GM23338 (cell line): ENCODE data around the gene NUDT21.

ENCODE experiments used
- EZH2 ChIP-seq: fragments of 200-600 bp; sonication (generic); IDR thresholded peaks from one replicate; pipeline ENCODE4 v1.8.0; 2017; ENCODE audit warnings: antibody characterized with exemption, mild to moderate bottlenecking, low read depth; ENCODE audit not compliant: unreplicated experiment
- EZH2phosphoT487 ChIP-seq: fragments of 200-600 bp; sonication (generic); IDR thresholded peaks from one replicate; pipeline ENCODE4 v1.8.1; 2018; ENCODE audit warnings: antibody characterized with exemption; ENCODE audit not compliant: unreplicated experiment
- JUNB ChIP-seq: IDR thresholded peaks from one replicate; pipeline ENCODE4 v1.6.1; 2016; ENCODE audit warnings: antibody characterized with exemption; ENCODE audit not compliant: unreplicated experiment
- POLR2AphosphoS5 ChIP-seq: IDR thresholded peaks from 2 replicates; pipeline ENCODE4 v1.6.1; 2016; ENCODE audit warnings: antibody characterized with exemption, low read depth
- STAT1 ChIP-seq: IDR thresholded peaks from one replicate; pipeline ENCODE4 v1.6.1; 2016; ENCODE audit warnings: antibody characterized with exemption; ENCODE audit not compliant: unreplicated experiment
- ZNF114 ChIP-seq: fragments of 250-450 bp; sonication (Bioruptor Pico); IDR thresholded peaks from 2 replicates; pipeline ENCODE4 v1.5.0; 2020; ENCODE audit warnings: mild to moderate bottlenecking, moderate library complexity
- ZNF331 ChIP-seq: fragments of 250-450 bp; sonication (Bioruptor Pico); IDR thresholded peaks from 2 replicates; pipeline ENCODE4 v1.5.0; 2020; ENCODE audit warnings: low read depth, mild to moderate bottlenecking, moderate library complexity
- TF ChIP-seq, protein P1 (sequence below), 2 experiments: fragments of 200-600 bp in 1 of 2; sonication (generic) in 1 of 2; conservative IDR thresholded peaks; 2 replicates each; pipeline versions ENCODE4 v1.5.1 to v1.6.1; 2016 to 2017; ENCODE audit warnings: antibody characterized with exemption in 2 of 2, low read depth in 2 of 2, mild to moderate bottlenecking in 2 of 2, moderate library complexity in 1 of 2
- TF ChIP-seq, protein P2 (sequence below): IDR thresholded peaks from one replicate; pipeline ENCODE4 v1.6.1; 2018; ENCODE audit warnings: antibody characterized with exemption; ENCODE audit not compliant: unreplicated experiment
- TF ChIP-seq, protein P3 (sequence below): IDR thresholded peaks from 2 replicates; pipeline ENCODE4 v1.6.1; 2016; ENCODE audit warnings: antibody characterized with exemption

DNA sequence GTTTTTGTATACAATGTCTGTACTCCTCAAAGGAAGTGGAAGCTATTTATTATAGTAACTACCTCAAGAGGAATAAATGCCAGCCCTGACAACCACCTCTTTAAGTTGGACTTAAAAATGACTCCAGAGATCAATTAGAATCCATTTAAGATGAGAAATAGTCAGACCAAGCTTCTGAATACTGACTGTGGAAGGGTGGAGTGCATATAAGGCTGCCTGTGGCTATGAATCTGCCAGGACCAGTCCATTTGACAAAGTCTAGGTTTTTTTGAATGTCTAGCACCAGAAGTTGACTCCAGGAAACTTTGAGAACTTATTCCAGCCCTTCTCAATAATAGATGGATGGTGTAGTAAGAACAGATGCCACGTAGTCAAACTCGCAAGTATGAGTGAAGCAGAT is 15.2 kb upstream of the NUDT21 start:
- TF ChIP-seq, protein P1, sequence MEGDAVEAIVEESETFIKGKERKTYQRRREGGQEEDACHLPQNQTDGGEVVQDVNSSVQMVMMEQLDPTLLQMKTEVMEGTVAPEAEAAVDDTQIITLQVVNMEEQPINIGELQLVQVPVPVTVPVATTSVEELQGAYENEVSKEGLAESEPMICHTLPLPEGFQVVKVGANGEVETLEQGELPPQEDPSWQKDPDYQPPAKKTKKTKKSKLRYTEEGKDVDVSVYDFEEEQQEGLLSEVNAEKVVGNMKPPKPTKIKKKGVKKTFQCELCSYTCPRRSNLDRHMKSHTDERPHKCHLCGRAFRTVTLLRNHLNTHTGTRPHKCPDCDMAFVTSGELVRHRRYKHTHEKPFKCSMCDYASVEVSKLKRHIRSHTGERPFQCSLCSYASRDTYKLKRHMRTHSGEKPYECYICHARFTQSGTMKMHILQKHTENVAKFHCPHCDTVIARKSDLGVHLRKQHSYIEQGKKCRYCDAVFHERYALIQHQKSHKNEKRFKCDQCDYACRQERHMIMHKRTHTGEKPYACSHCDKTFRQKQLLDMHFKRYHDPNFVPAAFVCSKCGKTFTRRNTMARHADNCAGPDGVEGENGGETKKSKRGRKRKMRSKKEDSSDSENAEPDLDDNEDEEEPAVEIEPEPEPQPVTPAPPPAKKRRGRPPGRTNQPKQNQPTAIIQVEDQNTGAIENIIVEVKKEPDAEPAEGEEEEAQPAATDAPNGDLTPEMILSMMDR (conservative IDR thresholded peaks at IDR 0.05; ENCODE audit: low read depth in 2 of 2): no peak
- TF ChIP-seq EZH2 (no peak), JUNB (no peak), POLR2AphosphoS5 (no peak), EZH2phosphoT487 (no peak), STAT1 (no peak), ZNF114 (CRISPR knock-in tag) (no peak), ZNF331 (CRISPR knock-in tag) (no peak)
- TF ChIP-seq, protein P2, sequence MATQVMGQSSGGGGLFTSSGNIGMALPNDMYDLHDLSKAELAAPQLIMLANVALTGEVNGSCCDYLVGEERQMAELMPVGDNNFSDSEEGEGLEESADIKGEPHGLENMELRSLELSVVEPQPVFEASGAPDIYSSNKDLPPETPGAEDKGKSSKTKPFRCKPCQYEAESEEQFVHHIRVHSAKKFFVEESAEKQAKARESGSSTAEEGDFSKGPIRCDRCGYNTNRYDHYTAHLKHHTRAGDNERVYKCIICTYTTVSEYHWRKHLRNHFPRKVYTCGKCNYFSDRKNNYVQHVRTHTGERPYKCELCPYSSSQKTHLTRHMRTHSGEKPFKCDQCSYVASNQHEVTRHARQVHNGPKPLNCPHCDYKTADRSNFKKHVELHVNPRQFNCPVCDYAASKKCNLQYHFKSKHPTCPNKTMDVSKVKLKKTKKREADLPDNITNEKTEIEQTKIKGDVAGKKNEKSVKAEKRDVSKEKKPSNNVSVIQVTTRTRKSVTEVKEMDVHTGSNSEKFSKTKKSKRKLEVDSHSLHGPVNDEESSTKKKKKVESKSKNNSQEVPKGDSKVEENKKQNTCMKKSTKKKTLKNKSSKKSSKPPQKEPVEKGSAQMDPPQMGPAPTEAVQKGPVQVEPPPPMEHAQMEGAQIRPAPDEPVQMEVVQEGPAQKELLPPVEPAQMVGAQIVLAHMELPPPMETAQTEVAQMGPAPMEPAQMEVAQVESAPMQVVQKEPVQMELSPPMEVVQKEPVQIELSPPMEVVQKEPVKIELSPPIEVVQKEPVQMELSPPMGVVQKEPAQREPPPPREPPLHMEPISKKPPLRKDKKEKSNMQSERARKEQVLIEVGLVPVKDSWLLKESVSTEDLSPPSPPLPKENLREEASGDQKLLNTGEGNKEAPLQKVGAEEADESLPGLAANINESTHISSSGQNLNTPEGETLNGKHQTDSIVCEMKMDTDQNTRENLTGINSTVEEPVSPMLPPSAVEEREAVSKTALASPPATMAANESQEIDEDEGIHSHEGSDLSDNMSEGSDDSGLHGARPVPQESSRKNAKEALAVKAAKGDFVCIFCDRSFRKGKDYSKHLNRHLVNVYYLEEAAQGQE: no peak
- TF ChIP-seq, protein P3, sequence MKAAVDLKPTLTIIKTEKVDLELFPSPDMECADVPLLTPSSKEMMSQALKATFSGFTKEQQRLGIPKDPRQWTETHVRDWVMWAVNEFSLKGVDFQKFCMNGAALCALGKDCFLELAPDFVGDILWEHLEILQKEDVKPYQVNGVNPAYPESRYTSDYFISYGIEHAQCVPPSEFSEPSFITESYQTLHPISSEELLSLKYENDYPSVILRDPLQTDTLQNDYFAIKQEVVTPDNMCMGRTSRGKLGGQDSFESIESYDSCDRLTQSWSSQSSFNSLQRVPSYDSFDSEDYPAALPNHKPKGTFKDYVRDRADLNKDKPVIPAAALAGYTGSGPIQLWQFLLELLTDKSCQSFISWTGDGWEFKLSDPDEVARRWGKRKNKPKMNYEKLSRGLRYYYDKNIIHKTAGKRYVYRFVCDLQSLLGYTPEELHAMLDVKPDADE: no peak
